H1 (cell line): ENCODE measurements around the gene GINS2. TPM values are rescaled to one million over a fixed set of nuclear protein-coding genes. Genes with fewer than 3 reads are reported as not detected.

Experiments
- CTCF ChIA-PET: fragments of 300-600 bp; sonication (Branson Sonifier 250); formaldehyde crosslinking; loops from one replicate; lab custom pipeline; 2021; ENCODE audit not compliant: partially characterized antibody; lab: Charles Lee
- POLR2A ChIA-PET: fragments of 300-600 bp; sonication (Branson Sonifier 250); formaldehyde crosslinking; loops from one replicate; lab custom pipeline; 2021; ENCODE audit warnings: inconsistent platforms; ENCODE audit not compliant: partially characterized antibody; lab: Charles Lee
- DNase-seq, 2 experiments: peaks; one replicate each; pipeline versions ENCODE4 v3.0.0 to v3.0.0-alpha.2; 2010 to 2022; ENCODE audit warnings: low spot score in 2 of 2, low read depth in 1 of 2, mixed read lengths in 1 of 2
- FAIRE-seq: peaks from 2 replicates; lab custom pipeline; 2011; peaks lifted over from hg19 to GRCh38; lab: Jason Lieb, UNC
- H2AFZ ChIP-seq: 2 replicates; pipeline ENCODE4 v1.8.1; 2012; ENCODE audit warnings: low read length, inconsistent platforms
- H2AK5ac ChIP-seq: 2 replicates; pipeline ENCODE4 v1.6.1; 2013; ENCODE audit warnings: low read depth, low read length
- H2BK120ac ChIP-seq: replicated peaks from 2 replicates; pipeline ENCODE3; 2013; ENCODE audit warnings: low read depth, low read length, inconsistent platforms
- H2BK12ac ChIP-seq: 2 replicates; pipeline ENCODE4 v1.6.1; 2013; ENCODE audit warnings: low read depth, low read length
- H2BK15ac ChIP-seq: 2 replicates; pipeline ENCODE4 v1.6.1; 2013; ENCODE audit warnings: low read length
- H2BK20ac ChIP-seq: 2 replicates; pipeline ENCODE4 v1.6.1; 2013; ENCODE audit warnings: low read length
- H2BK5ac ChIP-seq: 2 replicates; pipeline ENCODE4 v1.6.1; 2013; ENCODE audit warnings: low read depth, low read length
- H3K14ac ChIP-seq: 2 replicates; pipeline ENCODE4 v1.6.1; 2013; ENCODE audit warnings: inconsistent platforms; ENCODE audit not compliant: insufficient read length
- H3K18ac ChIP-seq: 2 replicates; pipeline ENCODE4 v1.6.1; 2013; ENCODE audit warnings: low read length; ENCODE audit errors: extremely low read depth
- H3K23ac ChIP-seq: 2 replicates; pipeline ENCODE4 v1.6.1; 2013; ENCODE audit warnings: inconsistent platforms; ENCODE audit not compliant: insufficient read length
- H3K23me2 ChIP-seq: 2 replicates; pipeline ENCODE4 v1.6.1; 2013; ENCODE audit warnings: low read depth, low read length
- H3K27ac ChIP-seq: 2 replicates; pipeline ENCODE4 v1.6.1; 2011; ENCODE audit warnings: low read depth, low read length, inconsistent platforms
- H3K27me3 ChIP-seq, 4 experiments: replicated peaks in 1 of 4; 1 replicate in 1 of 4; 2 replicates in 3 of 4; pipeline versions ENCODE4 v1.6.1 to v1.8.1; 2011 to 2013; ENCODE audit warnings: low read length in 3 of 4, mild to moderate bottlenecking in 3 of 4, inconsistent platforms in 2 of 4, mixed read lengths in 2 of 4, moderate library complexity in 1 of 4; ENCODE audit not compliant: control insufficient read depth in 3 of 4, insufficient read depth in 3 of 4; ENCODE audit errors: extremely low read depth in 1 of 4
- H3K36me3 ChIP-seq, 4 experiments: 2 replicates each; pipeline versions ENCODE4 v1.6.1 to v1.8.1; 2011 to 2013; ENCODE audit warnings: mild to moderate bottlenecking in 4 of 4, low read length in 3 of 4, moderate library complexity in 2 of 4, control low read depth in 1 of 4, inconsistent platforms in 1 of 4; ENCODE audit not compliant: insufficient read depth in 4 of 4, control insufficient read depth in 2 of 4
- H3K4ac ChIP-seq: replicated peaks from 2 replicates; pipeline ENCODE3; 2013; ENCODE audit warnings: low read length, low read depth, mixed read lengths, inconsistent platforms; ENCODE audit not compliant: insufficient read length
- H3K4me1 ChIP-seq, 4 experiments: replicated peaks in 1 of 4; 1 replicate in 1 of 4; 2 replicates in 3 of 4; pipeline versions ENCODE4 v1.6.1 to v1.8.1; 2011 to 2013; ENCODE audit warnings: low read length in 3 of 4, inconsistent platforms in 2 of 4, mixed read lengths in 1 of 4; ENCODE audit not compliant: insufficient read depth in 4 of 4, control insufficient read depth in 3 of 4
- H3K4me2 ChIP-seq, 2 experiments: 2 replicates each; pipeline versions ENCODE4 v1.6.1 to v1.8.1; 2011 to 2013; ENCODE audit warnings: low read depth in 2 of 2, low read length in 2 of 2, control low read depth in 1 of 2, inconsistent platforms in 1 of 2, mild to moderate bottlenecking in 1 of 2; ENCODE audit not compliant: insufficient read depth in 1 of 2
- H3K4me3 ChIP-seq, 4 experiments: fragments of 200-600, 300-600 bp in 1 of 4; sonication (generic), shearing (Covaris generic), sonication (Bioruptor Twin) in 1 of 4; 2 replicates each; pipeline versions ENCODE4 v1.5.1 to v1.8.1; 2011 to 2016; ENCODE audit warnings: low read length in 4 of 4, low read depth in 3 of 4, control low read depth in 2 of 4, inconsistent platforms in 2 of 4, mild to moderate bottlenecking in 2 of 4, mixed read lengths in 1 of 4, moderate library complexity in 1 of 4; ENCODE audit not compliant: insufficient read depth in 2 of 4; ENCODE audit errors: extremely low read depth in 1 of 4
- H3K56ac ChIP-seq: replicated peaks from 2 replicates; pipeline ENCODE3; 2013; ENCODE audit warnings: low read depth, mild to moderate bottlenecking, mixed read lengths, low read length, inconsistent platforms; ENCODE audit not compliant: insufficient read length
- H3K79me1 ChIP-seq: 2 replicates; pipeline ENCODE4 v1.6.1; 2013; ENCODE audit warnings: low read depth, low read length, control low read depth
- H3K79me2 ChIP-seq, 2 experiments: 2 replicates each; pipeline versions ENCODE4 v1.6.1 to v1.8.1; 2012 to 2013; ENCODE audit warnings: low read length in 2 of 2, mild to moderate bottlenecking in 2 of 2, inconsistent platforms in 1 of 2; ENCODE audit not compliant: insufficient read depth in 2 of 2, control insufficient read depth in 1 of 2
- H3K9ac ChIP-seq, 4 experiments: replicated peaks in 1 of 4; 1 replicate in 1 of 4; 2 replicates in 3 of 4; pipeline versions ENCODE4 v1.6.1 to v1.8.1; 2011 to 2013; ENCODE audit warnings: low read depth in 3 of 4, low read length in 3 of 4, control low read depth in 2 of 4, mild to moderate bottlenecking in 2 of 4, moderate library complexity in 2 of 4, inconsistent platforms in 1 of 4; ENCODE audit errors: extremely low read depth in 1 of 4
- H3K9me3 ChIP-seq, 2 experiments: 2 replicates each; pipeline versions ENCODE4 v1.6.1 to v1.8.1; 2012 to 2013; ENCODE audit warnings: mild to moderate bottlenecking in 2 of 2, moderate library complexity in 2 of 2, control low read depth in 1 of 2, inconsistent platforms in 1 of 2, low read depth in 1 of 2, low read length in 1 of 2, mixed read lengths in 1 of 2; ENCODE audit not compliant: insufficient read depth in 2 of 2
- H4K20me1 ChIP-seq, 2 experiments: replicated peaks in 1 of 2; 2 replicates each; pipeline versions ENCODE3 to v1.8.1; 2011 to 2013; ENCODE audit warnings: inconsistent platforms in 2 of 2, low read length in 2 of 2, mild to moderate bottlenecking in 1 of 2; ENCODE audit not compliant: insufficient read depth in 2 of 2, control insufficient read depth in 1 of 2
- H4K5ac ChIP-seq: 2 replicates; pipeline ENCODE4 v1.6.1; 2013; ENCODE audit warnings: low read length, low read depth, mixed read lengths, inconsistent platforms; ENCODE audit not compliant: insufficient read length
- H4K8ac ChIP-seq: 2 replicates; pipeline ENCODE4 v1.8.0; 2013; ENCODE audit warnings: mild to moderate bottlenecking, moderate library complexity, low read length, inconsistent platforms; ENCODE audit not compliant: insufficient read depth; ENCODE audit errors: extremely low read depth
- H4K91ac ChIP-seq: replicated peaks from 2 replicates; pipeline ENCODE3; 2013; ENCODE audit warnings: low read length, mixed read lengths, inconsistent platforms; ENCODE audit not compliant: insufficient read length
- EGR1 ChIP-seq: IDR thresholded peaks from 2 replicates; pipeline ENCODE4 v1.6.1; 2011; ENCODE audit warnings: low read depth, low read length, borderline replicate concordance
- EP300 ChIP-seq, 2 experiments: IDR thresholded peaks; 1 replicate in 1 of 2; 2 replicates in 1 of 2; pipeline ENCODE4 v1.6.1; 2011 to 2012; ENCODE audit warnings: low read depth in 2 of 2, low read length in 2 of 2, mild to moderate bottlenecking in 2 of 2, borderline replicate concordance in 1 of 2, inconsistent platforms in 1 of 2, moderate library complexity in 1 of 2
- EZH2 ChIP-seq: fragments of 200-600 bp; sonication (generic); IDR thresholded peaks from 2 replicates; pipeline ENCODE4 v1.7.1; 2012; ENCODE audit warnings: low read depth, mild to moderate bottlenecking, moderate library complexity, low read length, inconsistent platforms; ENCODE audit not compliant: severe bottlenecking
- HDAC6 ChIP-seq: IDR thresholded peaks from one replicate; pipeline ENCODE4 v1.7.1; 2012; ENCODE audit warnings: low read depth, mild to moderate bottlenecking, inconsistent platforms, low read length, moderate library complexity
- KDM1A ChIP-seq: fragments of 200-600, 300-600 bp; sonication (generic); IDR thresholded peaks from 2 replicates; pipeline ENCODE4 v1.7.1; 2016; ENCODE audit warnings: mild to moderate bottlenecking, low read length, borderline replicate concordance
- WGBS, 2 experiments: shearing (Covaris generic) in 1 of 2; methylation state at CpG; one replicate each; pipeline versions ENCODE4 v1.1.6 to v1.1.7; 2013 to 2015; ENCODE audit warnings: low lambda C conversion rate in 2 of 2, mixed read lengths in 2 of 2, inconsistent platforms in 1 of 2, low coverage in 1 of 2, missing lambda C conversion rate in 1 of 2; ENCODE audit not compliant: insufficient replicate concordance in 2 of 2, insufficient coverage in 1 of 2, insufficient read length in 1 of 2; ENCODE audit errors: extremely low coverage in 1 of 2, missing lambda C conversion rate in 1 of 2; 5-methylcytosine and 5-hydroxymethylcytosine counted together
- polyA plus RNA-seq, 7 experiments: library from polyadenylated mRNA; depleted of rRNA in 3 of 7; stranded (reverse) in 5 of 7; unstranded in 2 of 7; fragments of >200 nt in 5 of 7; fragments of 200-250 nt in 2 of 7; gene quantifications; 1 replicate in 5 of 7; 2 replicates in 1 of 7; 4 replicates in 1 of 7; pipeline versions ENCODE4 v1.2.1 to v1.2.3, GENCODE V29; 2011 to 2013; ENCODE audit warnings: missing spikeins in 2 of 7, mixed read lengths in 2 of 7
- total RNA-seq: library from RNA; stranded (reverse); fragmentation: NEBNext Ultra II Directional; extraction: Animal tissue kit (Norgen Biotek cat#: 25700); gene quantifications from 2 replicates; pipeline ENCODE4 v1.2.1, GENCODE V29; 2021

GINS2 gene
- total and polyA plus RNA-seq, 2 of the 8 experiments (the other 6 are each of a cell fraction or from before 2014, with no cell fraction given), result 29.4 to 59.1 TPM

- 92% methylated on average over 24 of the region's 35 CpGs; no CpG with 5 or more reads in 1 of the 2 experiments for WGBS, 2 experiments
- no peak overlapping the region for H3K4ac ChIP-seq
- no peaks in the 10 kb centered on the region for H3K23me2 ChIP-seq
- no peak overlapping the region; the same call in 1 of the 2 replicates for H4K8ac ChIP-seq
- H3K18ac ChIP-seq, result no peak overlapping the region
- TF ChIP-seq KDM1A (no peak), EP300 (IDR thresholded peaks at IDR 0.05; ENCODE audit: borderline replicate concordance in 1 of 2, low read depth in 2 of 2, low read length in 2 of 2) (no peak), EZH2 (no peak), HDAC6 (no peak), EGR1 (no peak)
- no peak overlapping the region for H2AFZ ChIP-seq
- no peaks in the 10 kb centered on the region; a peak in 1 of 7 replicates for H3K4me1 ChIP-seq
- H3K36me3 ChIP-seq, result peaks cover 15 to 53% (median 40%) of the 10 kb centered on the region in 4 experiments
- H2BK12ac ChIP-seq, result no peak overlapping the region
- H4K5ac ChIP-seq, result no peak overlapping the region
- ChIA-PET POLR2A (interaction anchor here (0.7 to 1.4 kb wide), 3 partner anchors 15 to 30 kb away, joined by 3 to 6 read pairs (median 3); no protein-coding TSS in a partner anchor), CTCF (interaction anchor here (0.6 to 16.9 kb wide), 10 partner anchors 19 to 407 kb away, joined by 3 to 248 read pairs (median 4); no protein-coding TSS in a partner anchor)
- peaks cover 0 to 9% of the 10 kb centered on the region in 2 experiments; a peak in 1 of 4 replicates for H3K79me2 ChIP-seq
- no peak overlapping the region for H3K23ac ChIP-seq
- H3K4me3 ChIP-seq, result no peak overlapping the region
- no peak overlapping the region for H3K56ac ChIP-seq
- H3K9ac ChIP-seq, result no peak overlapping the region
- no peak overlapping the region for H3K4me2 ChIP-seq
- 0 out of 2 replicates have a peak overlapping the region, but pooled peaks have one; percentile 2 for H2BK5ac ChIP-seq
- H3K9me3 ChIP-seq, result peaks cover 0 to 12% of the 10 kb centered on the region in 2 experiments; a peak in 1 of 4 replicates
- H4K20me1 ChIP-seq, result peaks cover 23 to 30% of the 10 kb centered on the region in 2 experiments
- H2BK15ac ChIP-seq, result no peak overlapping the region
- H3K27ac ChIP-seq, result no peak overlapping the region
- FAIRE-seq, result no peak
- H3K14ac ChIP-seq, result no peak overlapping the region
- no peak overlapping the region for H4K91ac ChIP-seq
- H3K79me1 ChIP-seq, result peaks cover 10% of the 10 kb centered on the region; the same call in 1 of the 2 replicates
- H2AK5ac ChIP-seq, result no peak overlapping the region
- no peak for DNase-seq
- H3K27me3 ChIP-seq, result no peaks in the 10 kb centered on the region
- H2BK120ac ChIP-seq, result no peak overlapping the region
- no peak overlapping the region for H2BK20ac ChIP-seq
These were observed 33.3 kb downstream of the GINS2 start for GRCh38 chr16:85655216-85656129.
